ENCODE measurements around the gene DYSF.

GRCh38 chr2:71617266-71617665, 163.9 kb downstream of the DYSF start:
- no peak for TF ChIP-seq CTCF (IDR thresholded peaks at IDR 0.05)
- no peak for TF ChIP-seq POLR2AphosphoS5 (IDR thresholded peaks at IDR 0.05; ENCODE audit: low read depth, low read length)
- TF ChIP-seq TCF7L2 (IDR thresholded peaks at IDR 0.05; ENCODE audit: low read depth, low read length), result no peak
- no peak for TF ChIP-seq REST (IDR thresholded peaks at IDR 0.05; ENCODE audit: insufficient read depth in 1 of 2, low read depth in 2 of 2, low read length in 1 of 2)
- no peak for TF ChIP-seq SIN3A (IDR thresholded peaks at IDR 0.05; ENCODE audit: borderline replicate concordance, insufficient read depth, low read depth, low read length)
